ENCODE data around the gene MXD1. TPM values are rescaled to one million over a fixed set of nuclear protein-coding genes. Genes with fewer than 3 reads are reported as not detected.

The MXD1 gene
- total RNA-seq, 1 experiment from 2014 or later = 71.8 TPM

- Mint-ChIP-seq H3K9me3 (ENCODE audit: unreplicated experiment) (no peaks in the 10 kb centered on the region), H3K27me3 (ENCODE audit: insufficient read depth, unreplicated experiment) (no peaks in the 10 kb centered on the region), H3K4me3 (ENCODE audit: unreplicated experiment) (no peak overlapping the region), H3K36me3 (ENCODE audit: insufficient read depth, unreplicated experiment) (no peaks in the 10 kb centered on the region), H3K4me1 (ENCODE audit: insufficient read depth, unreplicated experiment) (peaks cover 12% of the 10 kb centered on the region), H3K27ac (ENCODE audit: low read depth, unreplicated experiment) (no peak overlapping the region)
- no peak for DNase-seq (ENCODE audit: unreplicated experiment)
- intact Hi-C loops (cut with micrococcal nuclease) = no loop called here
- ChIA-PET POLR2A (interaction anchor here (0.6 to 1.1 kb wide), 3 partner anchors 10 to 25 kb away, joined by 3 to 4 read pairs (median 4); no protein-coding TSS in a partner anchor), CTCF (interaction anchor here (1.6 kb wide), 1 partner anchor 10 kb away, joined by 3 read pairs; no protein-coding TSS in a partner anchor)
- no TSS peak for BruUV-seq (replicated peaks)
- TF ChIP-seq, protein P1, sequence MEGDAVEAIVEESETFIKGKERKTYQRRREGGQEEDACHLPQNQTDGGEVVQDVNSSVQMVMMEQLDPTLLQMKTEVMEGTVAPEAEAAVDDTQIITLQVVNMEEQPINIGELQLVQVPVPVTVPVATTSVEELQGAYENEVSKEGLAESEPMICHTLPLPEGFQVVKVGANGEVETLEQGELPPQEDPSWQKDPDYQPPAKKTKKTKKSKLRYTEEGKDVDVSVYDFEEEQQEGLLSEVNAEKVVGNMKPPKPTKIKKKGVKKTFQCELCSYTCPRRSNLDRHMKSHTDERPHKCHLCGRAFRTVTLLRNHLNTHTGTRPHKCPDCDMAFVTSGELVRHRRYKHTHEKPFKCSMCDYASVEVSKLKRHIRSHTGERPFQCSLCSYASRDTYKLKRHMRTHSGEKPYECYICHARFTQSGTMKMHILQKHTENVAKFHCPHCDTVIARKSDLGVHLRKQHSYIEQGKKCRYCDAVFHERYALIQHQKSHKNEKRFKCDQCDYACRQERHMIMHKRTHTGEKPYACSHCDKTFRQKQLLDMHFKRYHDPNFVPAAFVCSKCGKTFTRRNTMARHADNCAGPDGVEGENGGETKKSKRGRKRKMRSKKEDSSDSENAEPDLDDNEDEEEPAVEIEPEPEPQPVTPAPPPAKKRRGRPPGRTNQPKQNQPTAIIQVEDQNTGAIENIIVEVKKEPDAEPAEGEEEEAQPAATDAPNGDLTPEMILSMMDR (IDR thresholded peaks at IDR 0.05; ENCODE audit: unreplicated experiment) = no peak
Observed at GRCh38 chr2:69973335-69973735, 58.4 kb downstream of the MXD1 start.

- no peaks in the 10 kb centered on the region for H3K27me3 Mint-ChIP-seq (ENCODE audit: insufficient read depth, unreplicated experiment)
- ChIA-PET CTCF (interaction anchor here (0.5 to 0.8 kb wide), 2 partner anchors 352 to 1187 kb away, joined by 3 to 4 read pairs; no protein-coding TSS in a partner anchor), POLR2A (interaction anchor here (1.6 kb wide), 2 partner anchors 15 to 61 kb away, joined by 4 to 5 read pairs; partner anchors contain the start of genes ASPRV1 and MXD1)
- no peak for DNase-seq (ENCODE audit: unreplicated experiment)
- TF ChIP-seq, protein P1 (IDR thresholded peaks at IDR 0.05; ENCODE audit: unreplicated experiment) = no peak
- no TSS peak for BruUV-seq (replicated peaks)
- no peak overlapping the region for H3K4me3 Mint-ChIP-seq (ENCODE audit: unreplicated experiment)
- H3K36me3 Mint-ChIP-seq (ENCODE audit: insufficient read depth, unreplicated experiment) = no peaks in the 10 kb centered on the region
- no peak overlapping the region for H3K27ac Mint-ChIP-seq (ENCODE audit: low read depth, unreplicated experiment)
- H3K4me1 Mint-ChIP-seq (ENCODE audit: insufficient read depth, unreplicated experiment) = peaks cover 7% of the 10 kb centered on the region
- H3K9me3 Mint-ChIP-seq (ENCODE audit: unreplicated experiment) = no peaks in the 10 kb centered on the region
- intact Hi-C loops (cut with micrococcal nuclease) = no loop called here
Observed at GRCh38 chr2:69975136-69975852, 60.4 kb downstream of the MXD1 start.

DNA sequence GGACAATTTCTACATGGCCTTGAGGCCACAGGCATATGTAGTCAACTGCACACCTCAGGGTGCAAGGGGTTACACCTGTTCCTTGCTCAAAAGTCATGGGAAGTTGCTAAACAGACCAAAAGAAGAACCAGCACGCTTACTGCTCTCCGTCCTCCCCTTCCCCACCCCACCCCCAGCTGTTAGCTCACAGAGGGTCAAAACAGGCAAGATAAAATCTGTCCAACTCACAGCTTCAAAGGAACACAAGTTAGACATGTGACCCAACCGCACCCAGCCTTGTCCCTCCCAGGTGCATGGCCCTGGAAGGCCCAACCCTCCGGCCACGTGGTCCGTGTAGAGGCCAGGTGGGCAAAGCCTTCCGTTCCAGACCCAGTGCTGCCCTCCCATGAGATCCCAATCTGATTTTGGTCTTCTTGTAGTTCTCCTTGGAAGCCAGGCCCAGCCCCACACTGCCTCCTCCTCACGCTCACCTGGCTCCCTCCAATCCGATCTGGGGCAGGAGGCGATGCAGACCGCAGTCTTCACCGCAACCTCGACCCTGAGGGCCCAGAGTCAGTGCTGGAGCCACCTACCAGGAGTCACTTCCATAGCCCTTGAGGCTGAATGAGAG is 61.0 kb downstream of the MXD1 start:
- intact Hi-C loops (cut with micrococcal nuclease) = no loop called here
- CTCF ChIA-PET = interaction anchor here (0.8 kb wide), 1 partner anchor 351 kb away, joined by 4 read pairs; no protein-coding TSS in a partner anchor
- no peaks in the 10 kb centered on the region for H3K27me3 Mint-ChIP-seq (ENCODE audit: insufficient read depth, unreplicated experiment)
- H3K4me3 Mint-ChIP-seq (ENCODE audit: unreplicated experiment) = no peak overlapping the region
- TF ChIP-seq, protein P1 (IDR thresholded peaks at IDR 0.05; ENCODE audit: unreplicated experiment) = no peak
- H3K9me3 Mint-ChIP-seq (ENCODE audit: unreplicated experiment) = no peaks in the 10 kb centered on the region
- POLR2A ChIA-PET = interaction anchor here (1.6 kb wide), 2 partner anchors 15 to 61 kb away, joined by 4 to 5 read pairs; partner anchors contain the start of genes ASPRV1 and MXD1
- DNase-seq (ENCODE audit: unreplicated experiment) = no peak
- BruUV-seq (replicated peaks) = no TSS peak
- no peaks in the 10 kb centered on the region for H3K36me3 Mint-ChIP-seq (ENCODE audit: insufficient read depth, unreplicated experiment)
- H3K4me1 Mint-ChIP-seq (ENCODE audit: insufficient read depth, unreplicated experiment) = peaks cover 6% of the 10 kb centered on the region
- H3K27ac Mint-ChIP-seq (ENCODE audit: low read depth, unreplicated experiment) = peak overlapping the region; percentile 40

DNA sequence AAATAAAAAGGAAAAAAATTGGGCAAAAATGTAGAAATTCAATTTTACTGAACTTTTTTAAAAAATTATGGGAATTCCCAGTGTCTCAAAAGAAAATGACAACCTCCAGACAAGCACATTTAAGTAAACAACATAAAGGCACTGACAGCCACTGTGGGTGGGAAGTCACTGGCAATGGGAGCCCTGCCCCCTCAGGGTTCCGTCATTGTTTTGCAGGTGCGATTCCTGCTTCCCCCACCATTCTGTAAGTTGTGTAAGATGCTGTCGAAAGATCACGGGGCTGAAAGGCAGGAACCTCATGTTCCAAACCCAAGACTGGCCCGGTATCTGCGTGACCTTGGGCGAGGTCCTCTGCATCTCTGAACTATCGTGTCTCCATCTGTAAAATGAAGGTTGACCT is 62.3 kb downstream of the MXD1 start:
- Mint-ChIP-seq H3K4me1 (ENCODE audit: insufficient read depth, unreplicated experiment) (peaks cover 6% of the 10 kb centered on the region), H3K9me3 (ENCODE audit: unreplicated experiment) (no peaks in the 10 kb centered on the region), H3K4me3 (ENCODE audit: unreplicated experiment) (no peak overlapping the region), H3K36me3 (ENCODE audit: insufficient read depth, unreplicated experiment) (no peaks in the 10 kb centered on the region), H3K27ac (ENCODE audit: low read depth, unreplicated experiment) (no peak overlapping the region), H3K27me3 (ENCODE audit: insufficient read depth, unreplicated experiment) (no peaks in the 10 kb centered on the region)
- ChIA-PET POLR2A (interaction anchor here (0.7 kb wide), 1 partner anchor 784 kb away, joined by 3 read pairs; no protein-coding TSS in a partner anchor), CTCF (no interaction called here)
- DNase-seq (ENCODE audit: unreplicated experiment) = no peak
- no TSS peak for BruUV-seq (replicated peaks)
- TF ChIP-seq, protein P1 (IDR thresholded peaks at IDR 0.05; ENCODE audit: unreplicated experiment) = no peak
- intact Hi-C loops (cut with micrococcal nuclease) = no loop called here
